H1 (cell line): ENCODE data around the gene LRRIQ3. TPM values are rescaled to one million over a fixed set of nuclear protein-coding genes. Genes with fewer than 3 reads are reported as not detected.

ENCODE experiments used
- CTCF ChIA-PET: fragments of 300-600 bp; sonication (Branson Sonifier 250); formaldehyde crosslinking; loops from one replicate; lab custom pipeline; 2021; ENCODE audit not compliant: partially characterized antibody; lab: Charles Lee
- POLR2A ChIA-PET: fragments of 300-600 bp; sonication (Branson Sonifier 250); formaldehyde crosslinking; loops from one replicate; lab custom pipeline; 2021; ENCODE audit warnings: inconsistent platforms; ENCODE audit not compliant: partially characterized antibody; lab: Charles Lee
- DNase-seq, 2 experiments: peaks; one replicate each; pipeline versions ENCODE4 v3.0.0 to v3.0.0-alpha.2; 2010 to 2022; ENCODE audit warnings: low spot score in 2 of 2, low read depth in 1 of 2, mixed read lengths in 1 of 2
- FAIRE-seq: peaks from 2 replicates; lab custom pipeline; 2011; peaks lifted over from hg19 to GRCh38; lab: Jason Lieb, UNC
- H2AFZ ChIP-seq: 2 replicates; pipeline ENCODE4 v1.8.1; 2012; ENCODE audit warnings: low read length, inconsistent platforms
- H2AK5ac ChIP-seq: 2 replicates; pipeline ENCODE4 v1.6.1; 2013; ENCODE audit warnings: low read depth, low read length
- H2BK120ac ChIP-seq: replicated peaks from 2 replicates; pipeline ENCODE3; 2013; ENCODE audit warnings: low read depth, low read length, inconsistent platforms
- H2BK12ac ChIP-seq: 2 replicates; pipeline ENCODE4 v1.6.1; 2013; ENCODE audit warnings: low read depth, low read length
- H2BK15ac ChIP-seq: 2 replicates; pipeline ENCODE4 v1.6.1; 2013; ENCODE audit warnings: low read length
- H2BK20ac ChIP-seq: 2 replicates; pipeline ENCODE4 v1.6.1; 2013; ENCODE audit warnings: low read length
- H2BK5ac ChIP-seq: 2 replicates; pipeline ENCODE4 v1.6.1; 2013; ENCODE audit warnings: low read depth, low read length
- H3K14ac ChIP-seq: 2 replicates; pipeline ENCODE4 v1.6.1; 2013; ENCODE audit warnings: inconsistent platforms; ENCODE audit not compliant: insufficient read length
- H3K18ac ChIP-seq: 2 replicates; pipeline ENCODE4 v1.6.1; 2013; ENCODE audit warnings: low read length; ENCODE audit errors: extremely low read depth
- H3K23ac ChIP-seq: 2 replicates; pipeline ENCODE4 v1.6.1; 2013; ENCODE audit warnings: inconsistent platforms; ENCODE audit not compliant: insufficient read length
- H3K23me2 ChIP-seq: 2 replicates; pipeline ENCODE4 v1.6.1; 2013; ENCODE audit warnings: low read depth, low read length
- H3K27ac ChIP-seq: 2 replicates; pipeline ENCODE4 v1.6.1; 2011; ENCODE audit warnings: low read depth, low read length, inconsistent platforms
- H3K27me3 ChIP-seq, 4 experiments: replicated peaks in 1 of 4; 1 replicate in 1 of 4; 2 replicates in 3 of 4; pipeline versions ENCODE4 v1.6.1 to v1.8.1; 2011 to 2013; ENCODE audit warnings: low read length in 3 of 4, mild to moderate bottlenecking in 3 of 4, inconsistent platforms in 2 of 4, mixed read lengths in 2 of 4, moderate library complexity in 1 of 4; ENCODE audit not compliant: control insufficient read depth in 3 of 4, insufficient read depth in 3 of 4; ENCODE audit errors: extremely low read depth in 1 of 4
- H3K36me3 ChIP-seq, 4 experiments: 2 replicates each; pipeline versions ENCODE4 v1.6.1 to v1.8.1; 2011 to 2013; ENCODE audit warnings: mild to moderate bottlenecking in 4 of 4, low read length in 3 of 4, moderate library complexity in 2 of 4, control low read depth in 1 of 4, inconsistent platforms in 1 of 4; ENCODE audit not compliant: insufficient read depth in 4 of 4, control insufficient read depth in 2 of 4
- H3K4ac ChIP-seq: replicated peaks from 2 replicates; pipeline ENCODE3; 2013; ENCODE audit warnings: low read length, low read depth, mixed read lengths, inconsistent platforms; ENCODE audit not compliant: insufficient read length
- H3K4me1 ChIP-seq, 4 experiments: replicated peaks in 1 of 4; 1 replicate in 1 of 4; 2 replicates in 3 of 4; pipeline versions ENCODE4 v1.6.1 to v1.8.1; 2011 to 2013; ENCODE audit warnings: low read length in 3 of 4, inconsistent platforms in 2 of 4, mixed read lengths in 1 of 4; ENCODE audit not compliant: insufficient read depth in 4 of 4, control insufficient read depth in 3 of 4
- H3K4me2 ChIP-seq, 2 experiments: 2 replicates each; pipeline versions ENCODE4 v1.6.1 to v1.8.1; 2011 to 2013; ENCODE audit warnings: low read depth in 2 of 2, low read length in 2 of 2, control low read depth in 1 of 2, inconsistent platforms in 1 of 2, mild to moderate bottlenecking in 1 of 2; ENCODE audit not compliant: insufficient read depth in 1 of 2
- H3K4me3 ChIP-seq, 4 experiments: fragments of 200-600, 300-600 bp in 1 of 4; sonication (generic), shearing (Covaris generic), sonication (Bioruptor Twin) in 1 of 4; 2 replicates each; pipeline versions ENCODE4 v1.5.1 to v1.8.1; 2011 to 2016; ENCODE audit warnings: low read length in 4 of 4, low read depth in 3 of 4, control low read depth in 2 of 4, inconsistent platforms in 2 of 4, mild to moderate bottlenecking in 2 of 4, mixed read lengths in 1 of 4, moderate library complexity in 1 of 4; ENCODE audit not compliant: insufficient read depth in 2 of 4; ENCODE audit errors: extremely low read depth in 1 of 4
- H3K56ac ChIP-seq: replicated peaks from 2 replicates; pipeline ENCODE3; 2013; ENCODE audit warnings: low read depth, mild to moderate bottlenecking, mixed read lengths, low read length, inconsistent platforms; ENCODE audit not compliant: insufficient read length
- H3K79me1 ChIP-seq: 2 replicates; pipeline ENCODE4 v1.6.1; 2013; ENCODE audit warnings: low read depth, low read length, control low read depth
- H3K79me2 ChIP-seq, 2 experiments: 2 replicates each; pipeline versions ENCODE4 v1.6.1 to v1.8.1; 2012 to 2013; ENCODE audit warnings: low read length in 2 of 2, mild to moderate bottlenecking in 2 of 2, inconsistent platforms in 1 of 2; ENCODE audit not compliant: insufficient read depth in 2 of 2, control insufficient read depth in 1 of 2
- H3K9ac ChIP-seq, 4 experiments: replicated peaks in 1 of 4; 1 replicate in 1 of 4; 2 replicates in 3 of 4; pipeline versions ENCODE4 v1.6.1 to v1.8.1; 2011 to 2013; ENCODE audit warnings: low read depth in 3 of 4, low read length in 3 of 4, control low read depth in 2 of 4, mild to moderate bottlenecking in 2 of 4, moderate library complexity in 2 of 4, inconsistent platforms in 1 of 4; ENCODE audit errors: extremely low read depth in 1 of 4
- H3K9me3 ChIP-seq, 2 experiments: 2 replicates each; pipeline versions ENCODE4 v1.6.1 to v1.8.1; 2012 to 2013; ENCODE audit warnings: mild to moderate bottlenecking in 2 of 2, moderate library complexity in 2 of 2, control low read depth in 1 of 2, inconsistent platforms in 1 of 2, low read depth in 1 of 2, low read length in 1 of 2, mixed read lengths in 1 of 2; ENCODE audit not compliant: insufficient read depth in 2 of 2
- H4K20me1 ChIP-seq, 2 experiments: replicated peaks in 1 of 2; 2 replicates each; pipeline versions ENCODE3 to v1.8.1; 2011 to 2013; ENCODE audit warnings: inconsistent platforms in 2 of 2, low read length in 2 of 2, mild to moderate bottlenecking in 1 of 2; ENCODE audit not compliant: insufficient read depth in 2 of 2, control insufficient read depth in 1 of 2
- H4K5ac ChIP-seq: 2 replicates; pipeline ENCODE4 v1.6.1; 2013; ENCODE audit warnings: low read length, low read depth, mixed read lengths, inconsistent platforms; ENCODE audit not compliant: insufficient read length
- H4K8ac ChIP-seq: 2 replicates; pipeline ENCODE4 v1.8.0; 2013; ENCODE audit warnings: mild to moderate bottlenecking, moderate library complexity, low read length, inconsistent platforms; ENCODE audit not compliant: insufficient read depth; ENCODE audit errors: extremely low read depth
- H4K91ac ChIP-seq: replicated peaks from 2 replicates; pipeline ENCODE3; 2013; ENCODE audit warnings: low read length, mixed read lengths, inconsistent platforms; ENCODE audit not compliant: insufficient read length
- POLR2A ChIP-seq, 2 experiments: IDR thresholded peaks; 1 replicate in 1 of 2; 2 replicates in 1 of 2; pipeline ENCODE4 v1.6.1; 2011; ENCODE audit warnings: low read depth in 2 of 2, low read length in 2 of 2, mild to moderate bottlenecking in 2 of 2; ENCODE audit errors: control extremely low read depth in 1 of 2
- WGBS, 2 experiments: shearing (Covaris generic) in 1 of 2; methylation state at CpG; one replicate each; pipeline versions ENCODE4 v1.1.6 to v1.1.7; 2013 to 2015; ENCODE audit warnings: low lambda C conversion rate in 2 of 2, mixed read lengths in 2 of 2, inconsistent platforms in 1 of 2, low coverage in 1 of 2, missing lambda C conversion rate in 1 of 2; ENCODE audit not compliant: insufficient replicate concordance in 2 of 2, insufficient coverage in 1 of 2, insufficient read length in 1 of 2; ENCODE audit errors: extremely low coverage in 1 of 2, missing lambda C conversion rate in 1 of 2; 5-methylcytosine and 5-hydroxymethylcytosine counted together
- polyA plus RNA-seq, 7 experiments: library from polyadenylated mRNA; depleted of rRNA in 3 of 7; stranded (reverse) in 5 of 7; unstranded in 2 of 7; fragments of >200 nt in 5 of 7; fragments of 200-250 nt in 2 of 7; gene quantifications; 1 replicate in 5 of 7; 2 replicates in 1 of 7; 4 replicates in 1 of 7; pipeline versions ENCODE4 v1.2.1 to v1.2.3, GENCODE V29; 2011 to 2013; ENCODE audit warnings: missing spikeins in 2 of 7, mixed read lengths in 2 of 7
- total RNA-seq: library from RNA; stranded (reverse); fragmentation: NEBNext Ultra II Directional; extraction: Animal tissue kit (Norgen Biotek cat#: 25700); gene quantifications from 2 replicates; pipeline ENCODE4 v1.2.1, GENCODE V29; 2021

LRRIQ3 gene
- total and polyA plus RNA-seq, 2 of the 8 experiments (the other 6 are each of a cell fraction or from before 2014, with no cell fraction given) = 0.08 to 0.19 TPM

GRCh38 chr1:74246315-74246714 is 48.3 kb upstream of the LRRIQ3 start:
- Histone ChIP-seq H3K27me3 (peaks cover 0 to 3% (median 1%) of the 10 kb centered on the region in 4 experiments; a peak in 4 of 7 replicates), H3K4me1 (peaks cover 0 to 6% (median 0%) of the 10 kb centered on the region in 4 experiments; a peak in 2 of 7 replicates), H2AK5ac (no peak overlapping the region), H3K18ac (no peak overlapping the region), H3K14ac (no peak overlapping the region), H3K9me3 (peaks cover 0 to 10% of the 10 kb centered on the region in 2 experiments; a peak in 3 of 4 replicates), H3K4ac (no peak overlapping the region), H3K4me2 (no peak overlapping the region), H3K23ac (no peak overlapping the region), H2BK5ac (no peak overlapping the region), H2AFZ (no peak overlapping the region), H4K20me1 (peaks cover 0 to 1% of the 10 kb centered on the region in 2 experiments), H3K36me3 (no peaks in the 10 kb centered on the region; a peak in 1 of 8 replicates), H2BK20ac (no peak overlapping the region), H3K23me2 (no peaks in the 10 kb centered on the region), H4K8ac (no peak overlapping the region), H3K79me2 (no peaks in the 10 kb centered on the region), H3K56ac (no peak overlapping the region), H2BK15ac (no peak overlapping the region), H3K79me1 (no peaks in the 10 kb centered on the region), H2BK120ac (no peak overlapping the region), H3K9ac (no peak overlapping the region), H4K91ac (no peak overlapping the region), H4K5ac (no peak overlapping the region), H3K27ac (no peak overlapping the region), H3K4me3 (no peak overlapping the region), H2BK12ac (no peak overlapping the region)
- ChIA-PET POLR2A (no interaction called here), CTCF (interaction anchor here (0.6 to 1.2 kb wide), 2 partner anchors 18 to 315 kb away, joined by 3 read pairs; no protein-coding TSS in a partner anchor)
- FAIRE-seq (no peak), DNase-seq (no peak)
- WGBS, 2 experiments = 98% methylated on average over 2 of the region's 2 CpGs; no CpG with 5 or more reads in 1 of the 2 experiments
- no peak for TF ChIP-seq POLR2A (IDR thresholded peaks at IDR 0.05; ENCODE audit: control extremely low read depth in 1 of 2, low read depth in 2 of 2, low read length in 2 of 2)
